Measurements from ENCODE around the gene ENOX1.

ENOX1 gene

GRCh38 chr13:43782686-43783085 is 4.1 kb downstream of the ENOX1 start:
- TF ChIP-seq REST (IDR thresholded peaks at IDR 0.05; ENCODE audit: insufficient read depth in 1 of 2, low read depth in 2 of 2, low read length in 2 of 2): no peak
- TF ChIP-seq POLR2AphosphoS5 (IDR thresholded peaks at IDR 0.05; ENCODE audit: low read depth, low read length): no peak
- TF ChIP-seq TAF1 (IDR thresholded peaks at IDR 0.05; ENCODE audit: borderline replicate concordance, insufficient read depth, low read length): no peak
- no peak for TF ChIP-seq FOXP2 (optimal IDR thresholded peaks at IDR 0.05; ENCODE audit: borderline replicate concordance, extremely low read depth, extremely low read length, insufficient read depth)
- no peak for TF ChIP-seq SIN3A (IDR thresholded peaks at IDR 0.05; ENCODE audit: borderline replicate concordance, insufficient read depth, low read length)

GRCh38 chr13:43780666-43781065 is 6.1 kb downstream of the ENOX1 start:
- TF ChIP-seq FOXP2 (optimal IDR thresholded peaks at IDR 0.05; ENCODE audit: borderline replicate concordance, extremely low read depth, extremely low read length, insufficient read depth): no peak
- no peak for TF ChIP-seq SIN3A (IDR thresholded peaks at IDR 0.05; ENCODE audit: borderline replicate concordance, insufficient read depth, low read length)
- no peak for TF ChIP-seq REST (IDR thresholded peaks at IDR 0.05; ENCODE audit: insufficient read depth in 1 of 2, low read depth in 2 of 2, low read length in 2 of 2)
- no peak for TF ChIP-seq TAF1 (IDR thresholded peaks at IDR 0.05; ENCODE audit: borderline replicate concordance, insufficient read depth, low read length)
- TF ChIP-seq POLR2AphosphoS5 (IDR thresholded peaks at IDR 0.05; ENCODE audit: low read depth, low read length): no peak

DNA sequence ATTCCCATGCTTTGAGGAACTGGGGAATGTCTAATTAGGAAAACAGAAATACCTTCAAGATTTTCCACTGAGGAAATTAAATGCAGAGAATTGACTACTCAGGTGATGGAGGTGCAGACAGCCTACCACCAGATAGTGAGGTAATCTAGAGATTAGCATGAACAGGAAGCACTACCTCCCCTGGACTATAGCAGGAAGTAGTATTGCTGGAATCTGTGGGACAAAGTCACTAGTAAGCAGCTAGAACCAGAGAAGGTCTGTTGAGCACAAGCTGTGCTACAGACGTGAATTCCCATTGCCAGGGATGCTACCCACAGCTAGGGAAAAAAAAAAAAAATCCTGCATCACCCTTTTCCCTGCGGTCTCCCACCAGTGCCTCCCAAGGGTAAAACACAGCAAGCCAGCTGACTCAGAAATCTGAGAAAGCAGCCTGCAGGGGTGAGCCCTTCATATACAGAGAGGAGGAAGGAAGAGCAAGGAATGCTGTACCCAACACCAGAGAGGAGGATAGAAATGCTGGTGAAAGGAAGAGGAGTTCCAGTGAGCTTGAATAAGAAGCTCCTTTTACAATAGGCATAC is 10.2 kb downstream of the ENOX1 start:
- TF ChIP-seq TAF1 (IDR thresholded peaks at IDR 0.05; ENCODE audit: borderline replicate concordance, insufficient read depth, low read length) (no peak), POLR2AphosphoS5 (IDR thresholded peaks at IDR 0.05; ENCODE audit: low read depth, low read length) (no peak), REST (IDR thresholded peaks at IDR 0.05; ENCODE audit: insufficient read depth in 1 of 2, low read depth in 2 of 2, low read length in 2 of 2) (no peak), FOXP2 (optimal IDR thresholded peaks at IDR 0.05; ENCODE audit: borderline replicate concordance, extremely low read depth, extremely low read length, insufficient read depth) (no peak), SIN3A (IDR thresholded peaks at IDR 0.05; ENCODE audit: borderline replicate concordance, insufficient read depth, low read length) (no peak)

DNA sequence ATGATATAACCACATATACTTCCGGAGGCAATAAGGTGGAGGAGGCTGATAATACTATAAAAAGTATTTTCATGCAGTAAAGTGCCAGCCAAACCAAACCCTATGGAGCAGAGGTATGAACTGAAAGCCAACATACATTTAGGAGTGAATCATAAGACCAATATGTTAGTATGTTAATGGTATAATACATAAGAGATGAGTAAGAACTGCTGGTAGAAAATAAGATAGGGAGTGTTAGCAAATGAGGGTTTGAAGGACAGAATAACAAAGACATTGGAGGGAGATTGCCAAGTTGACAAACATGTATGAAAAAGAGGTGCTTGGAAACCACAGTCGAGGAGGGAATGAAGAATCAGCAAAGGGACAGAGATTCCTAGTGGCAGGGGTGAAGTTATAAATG is 10.8 kb downstream of the ENOX1 start:
- TF ChIP-seq FOXP2 (optimal IDR thresholded peaks at IDR 0.05; ENCODE audit: borderline replicate concordance, extremely low read depth, extremely low read length, insufficient read depth): no peak

DNA sequence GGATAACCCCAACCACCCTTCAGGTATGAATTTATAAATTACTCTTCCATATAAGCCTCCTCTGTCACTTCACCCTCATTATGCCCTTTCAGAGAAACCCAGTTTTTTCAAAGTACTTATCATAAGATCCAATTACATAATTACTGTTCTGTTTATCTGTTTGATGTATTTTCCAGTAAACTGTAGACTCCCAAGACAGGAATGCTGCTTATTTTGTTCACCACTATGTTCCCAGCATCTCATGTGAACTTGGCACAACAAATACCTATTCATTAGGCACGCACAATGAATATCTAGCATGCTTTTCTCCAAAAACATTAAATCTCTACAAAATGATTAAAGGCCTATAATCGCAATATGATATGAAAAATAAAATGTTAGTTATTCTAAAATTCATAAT is 13.2 kb downstream of the ENOX1 start:
- no peak for TF ChIP-seq FOXP2 (optimal IDR thresholded peaks at IDR 0.05; ENCODE audit: borderline replicate concordance, extremely low read depth, extremely low read length, insufficient read depth)
- no peak for TF ChIP-seq REST (IDR thresholded peaks at IDR 0.05; ENCODE audit: insufficient read depth in 1 of 2, low read depth in 2 of 2, low read length in 2 of 2)
- TF ChIP-seq SIN3A (IDR thresholded peaks at IDR 0.05; ENCODE audit: borderline replicate concordance, insufficient read depth, low read length): no peak
- TF ChIP-seq POLR2AphosphoS5 (IDR thresholded peaks at IDR 0.05; ENCODE audit: low read depth, low read length): no peak
- TF ChIP-seq TAF1 (IDR thresholded peaks at IDR 0.05; ENCODE audit: borderline replicate concordance, insufficient read depth, low read length): no peak

All from PFSK-1 (cell line).